OCI-LY1 (cell line): ENCODE results near the gene CNTD1.

Source experiments
- H2AFZ ChIP-seq: fragments of 200-600 bp; sonication (generic), shearing (Covaris generic); 2 replicates; pipeline ENCODE4 v1.6.0; 2014; ENCODE audit warnings: antibody characterized with exemption, mild to moderate bottlenecking, low read length
- H3F3A ChIP-seq: fragments of 200-600 bp; sonication (generic), shearing (Covaris generic); 2 replicates; pipeline ENCODE4 v1.6.0; 2014; ENCODE audit warnings: mild to moderate bottlenecking, antibody characterized with exemption, low read length, moderate library complexity; ENCODE audit not compliant: insufficient read depth
- H3K27ac ChIP-seq: fragments of 200-600 bp; sonication (generic); 2 replicates; pipeline ENCODE4 v1.5.1; 2014; ENCODE audit warnings: low read length, mixed run types, mild to moderate bottlenecking, low read depth; ENCODE audit not compliant: poor library complexity, severe bottlenecking
- H3K27me3 ChIP-seq: fragments of 200-600 bp; sonication (generic); 2 replicates; pipeline ENCODE4 v1.6.0; 2014; ENCODE audit warnings: antibody characterized with exemption, mild to moderate bottlenecking, low read length, moderate library complexity; ENCODE audit not compliant: insufficient read depth
- H3K36me3 ChIP-seq: fragments of 200-600 bp; sonication (generic); 2 replicates; pipeline ENCODE4 v1.6.1; 2014; ENCODE audit warnings: mild to moderate bottlenecking, antibody characterized with exemption, low read length, moderate library complexity, mixed read lengths; ENCODE audit not compliant: insufficient read depth
- H3K4me1 ChIP-seq: fragments of 200-600 bp; sonication (generic); 2 replicates; pipeline ENCODE4 v1.5.1; 2014; ENCODE audit warnings: mild to moderate bottlenecking, low read length, moderate library complexity; ENCODE audit not compliant: insufficient read depth, severe bottlenecking
- H3K4me2 ChIP-seq: fragments of 200-600 bp; sonication (generic), shearing (Covaris generic); 2 replicates; pipeline ENCODE4 v1.6.1; 2014; ENCODE audit warnings: low read length
- H3K4me3 ChIP-seq: fragments of 200-600 bp; sonication (generic); 2 replicates; pipeline ENCODE4 v1.5.1; 2014; ENCODE audit warnings: low read length, low read depth, mild to moderate bottlenecking, mixed read lengths; ENCODE audit not compliant: poor library complexity, severe bottlenecking
- H3K79me2 ChIP-seq: fragments of 200-600 bp; shearing (Covaris generic); 2 replicates; pipeline ENCODE4 v1.6.1; 2016; ENCODE audit warnings: mixed run types, low read length, mixed read lengths; ENCODE audit not compliant: insufficient read depth
- H3K9ac ChIP-seq: fragments of 200-600 bp; sonication (generic), shearing (Covaris generic); 2 replicates; pipeline ENCODE4 v1.6.1; 2014; ENCODE audit warnings: mild to moderate bottlenecking, low read length, mixed read lengths
- H3K9me2 ChIP-seq: fragments of 200-600 bp; sonication (generic), shearing (Covaris generic); 2 replicates; pipeline ENCODE4 v1.6.1; 2014; ENCODE audit warnings: low read depth, mild to moderate bottlenecking, low read length, mixed read lengths
- H3K9me3 ChIP-seq: fragments of 200-600 bp; shearing (Covaris generic); 2 replicates; pipeline ENCODE4 v1.6.1; 2014; ENCODE audit warnings: low read length, mixed read lengths
- H4K20me1 ChIP-seq: fragments of 200-600 bp; sonication (generic), shearing (Covaris generic); 2 replicates; pipeline ENCODE4 v1.6.0; 2016; ENCODE audit warnings: mild to moderate bottlenecking, low read length; ENCODE audit not compliant: insufficient read depth
- EZH2 ChIP-seq: fragments of 200-600 bp; sonication (generic), shearing (Covaris generic); IDR thresholded peaks from 2 replicates; pipeline ENCODE4 v1.8.0; 2017; ENCODE audit warnings: borderline replicate concordance, mixed run types, mild to moderate bottlenecking, antibody characterized with exemption, low read length, moderate library complexity, mixed read lengths
- TF ChIP-seq, protein P1 (sequence below): fragments of 200-600 bp; sonication (generic), shearing (Covaris generic); IDR thresholded peaks from 2 replicates; pipeline ENCODE4 v1.5.1; 2017; ENCODE audit warnings: mild to moderate bottlenecking, antibody characterized with exemption, low read length, moderate library complexity, mixed read lengths

The CNTD1 gene

DNA sequence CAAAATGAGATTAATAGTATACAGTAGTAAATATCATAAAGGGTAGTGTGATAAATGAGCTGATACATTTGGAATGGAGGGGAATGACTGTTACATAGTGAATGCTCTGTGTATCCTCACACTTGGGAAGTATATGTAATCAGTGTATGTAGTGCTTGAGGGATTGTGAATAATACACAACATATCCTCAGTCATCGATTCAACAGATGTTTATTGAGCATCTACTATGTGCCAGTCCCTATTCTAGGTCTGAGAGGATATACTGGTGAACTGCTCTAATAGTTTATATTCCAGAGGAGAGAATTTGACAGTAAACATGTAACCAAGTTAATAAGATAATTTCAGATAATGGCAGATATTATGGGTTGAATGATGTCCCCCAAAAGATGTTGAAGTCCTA, 28.8 kb downstream of the CNTD1 start:
- Histone ChIP-seq H3K4me3 (no peak overlapping the region), H3K4me1 (peaks cover 24% of the 10 kb centered on the region), H3K36me3 (no peaks in the 10 kb centered on the region), H2AFZ (no peak overlapping the region), H3K9ac (no peak overlapping the region), H3K79me2 (peaks cover 7% of the 10 kb centered on the region), H3K4me2 (no peak overlapping the region), H3F3A (no peaks in the 10 kb centered on the region), H3K9me3 (no peaks in the 10 kb centered on the region), H4K20me1 (no peaks in the 10 kb centered on the region), H3K9me2 (no peaks in the 10 kb centered on the region), H3K27ac (no peak overlapping the region), H3K27me3 (no peaks in the 10 kb centered on the region)
- TF ChIP-seq EZH2 = no peak

DNA sequence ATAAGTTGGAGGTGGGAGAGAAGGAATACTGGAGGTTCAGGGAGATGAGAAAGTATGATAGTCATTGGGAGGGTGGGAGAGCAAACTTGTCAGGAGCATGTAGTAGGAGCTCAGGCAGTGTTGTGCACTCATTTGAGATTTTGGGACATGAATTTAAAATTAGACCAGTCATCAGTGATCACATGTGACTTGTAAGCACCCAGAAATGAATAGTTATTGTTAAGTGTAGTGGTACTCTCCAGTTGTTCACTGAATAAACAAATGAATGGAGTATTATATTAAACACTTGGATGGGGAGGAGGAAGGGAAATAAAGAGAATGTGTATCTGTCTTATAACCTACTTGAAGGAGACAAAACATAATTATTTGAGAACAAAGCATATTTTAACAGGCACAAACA, 32.3 kb downstream of the CNTD1 start:
- Histone ChIP-seq H3K36me3 (peaks cover 17% of the 10 kb centered on the region), H2AFZ (no peak overlapping the region), H3K4me3 (no peak overlapping the region), H3K9ac (no peak overlapping the region), H3K27ac (no peak overlapping the region), H3K79me2 (peaks cover 18% of the 10 kb centered on the region), H4K20me1 (no peaks in the 10 kb centered on the region), H3K9me2 (no peaks in the 10 kb centered on the region), H3F3A (no peaks in the 10 kb centered on the region), H3K9me3 (no peaks in the 10 kb centered on the region), H3K4me2 (no peak overlapping the region), H3K27me3 (no peaks in the 10 kb centered on the region), H3K4me1 (peaks cover 21% of the 10 kb centered on the region)
- TF ChIP-seq, protein P1, sequence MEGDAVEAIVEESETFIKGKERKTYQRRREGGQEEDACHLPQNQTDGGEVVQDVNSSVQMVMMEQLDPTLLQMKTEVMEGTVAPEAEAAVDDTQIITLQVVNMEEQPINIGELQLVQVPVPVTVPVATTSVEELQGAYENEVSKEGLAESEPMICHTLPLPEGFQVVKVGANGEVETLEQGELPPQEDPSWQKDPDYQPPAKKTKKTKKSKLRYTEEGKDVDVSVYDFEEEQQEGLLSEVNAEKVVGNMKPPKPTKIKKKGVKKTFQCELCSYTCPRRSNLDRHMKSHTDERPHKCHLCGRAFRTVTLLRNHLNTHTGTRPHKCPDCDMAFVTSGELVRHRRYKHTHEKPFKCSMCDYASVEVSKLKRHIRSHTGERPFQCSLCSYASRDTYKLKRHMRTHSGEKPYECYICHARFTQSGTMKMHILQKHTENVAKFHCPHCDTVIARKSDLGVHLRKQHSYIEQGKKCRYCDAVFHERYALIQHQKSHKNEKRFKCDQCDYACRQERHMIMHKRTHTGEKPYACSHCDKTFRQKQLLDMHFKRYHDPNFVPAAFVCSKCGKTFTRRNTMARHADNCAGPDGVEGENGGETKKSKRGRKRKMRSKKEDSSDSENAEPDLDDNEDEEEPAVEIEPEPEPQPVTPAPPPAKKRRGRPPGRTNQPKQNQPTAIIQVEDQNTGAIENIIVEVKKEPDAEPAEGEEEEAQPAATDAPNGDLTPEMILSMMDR = no peak
- TF ChIP-seq EZH2 = no peak

DNA sequence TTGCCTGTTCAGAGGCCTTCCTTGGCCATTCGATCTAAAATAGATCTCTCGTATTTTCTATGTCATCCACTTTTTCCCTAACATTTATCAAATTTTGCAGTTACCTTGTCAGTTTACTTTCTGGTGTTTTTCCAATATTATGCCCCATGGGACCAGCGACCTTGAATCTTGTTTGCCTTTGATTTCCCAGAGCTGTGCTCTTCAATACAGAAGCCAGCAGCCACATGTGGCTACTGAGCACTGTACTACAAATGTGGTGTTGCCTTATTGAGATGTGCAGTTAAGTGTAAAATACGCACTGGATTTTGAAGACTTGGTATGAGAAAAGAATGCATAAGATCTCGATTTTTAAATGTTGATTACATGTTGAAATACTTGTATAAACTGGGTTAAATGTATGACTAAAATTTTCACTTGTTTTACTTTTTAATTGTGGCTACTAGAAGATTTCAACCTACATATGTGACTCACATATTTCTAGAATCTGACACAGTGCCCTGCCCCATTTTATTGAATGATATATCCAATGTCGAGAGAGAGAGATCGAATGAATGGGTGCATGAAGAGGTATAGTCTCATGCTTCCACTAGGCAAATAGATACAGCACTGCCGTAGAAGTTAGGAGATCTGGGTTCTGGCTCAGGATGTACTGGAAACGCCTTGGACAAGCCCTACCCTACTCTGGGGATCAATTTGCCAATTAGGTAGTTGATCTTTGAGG, 33.7 kb downstream of the CNTD1 start:
- Histone ChIP-seq H3K4me2 (peak overlapping the region; percentile 93), H3K79me2 (peaks cover 18% of the 10 kb centered on the region), H3K4me3 (peak overlapping the region; percentile 87), H3K36me3 (peaks cover 29% of the 10 kb centered on the region), H3K9ac (peak overlapping the region; percentile 95), H4K20me1 (no peaks in the 10 kb centered on the region), H2AFZ (no peak overlapping the region), H3K9me2 (no peaks in the 10 kb centered on the region), H3K9me3 (no peaks in the 10 kb centered on the region), H3F3A (no peaks in the 10 kb centered on the region), H3K4me1 (peaks cover 21% of the 10 kb centered on the region), H3K27me3 (no peaks in the 10 kb centered on the region), H3K27ac (peak overlapping the region; percentile 47)
- TF ChIP-seq, protein P1 = no peak
- TF ChIP-seq EZH2 = no peak
